IgD-negative memory B cell (primary cell): ENCODE results near the gene STK16. TPM values are rescaled to one million over a fixed set of nuclear protein-coding genes. Genes with fewer than 3 reads are reported as not detected.
A peak's percentile ranks its signal among the peaks of the same experiment; 100 is the strongest.

Experiments used
- H3K27ac Mint-ChIP-seq, 3 donors: one replicate each; pipeline ENCODE4 v1.8.0; 2020 to 2022; ENCODE audit warnings: mild to moderate bottlenecking in 3 of 3, mixed read lengths in 3 of 3, moderate library complexity in 1 of 3
- H3K27me3 Mint-ChIP-seq: one replicate; pipeline ENCODE4 v1.8.0; 2021; ENCODE audit warnings: mixed read lengths
- H3K36me3 Mint-ChIP-seq: one replicate; pipeline ENCODE4 v1.8.0; 2020; ENCODE audit warnings: mild to moderate bottlenecking, mixed read lengths
- H3K4me1 Mint-ChIP-seq, 3 donors: one replicate each; pipeline ENCODE4 v1.8.0; 2020 to 2022; ENCODE audit warnings: mixed read lengths in 3 of 3, mild to moderate bottlenecking in 1 of 3
- H3K4me3 Mint-ChIP-seq, 4 donors: one replicate each; pipeline ENCODE4 v1.8.0; 2020 to 2022; ENCODE audit warnings: mild to moderate bottlenecking in 4 of 4, mixed read lengths in 4 of 4, moderate library complexity in 3 of 4
- H3K9me3 Mint-ChIP-seq, 3 donors: one replicate each; pipeline ENCODE4 v1.8.0; 2020 to 2021; ENCODE audit warnings: mixed read lengths in 3 of 3, mild to moderate bottlenecking in 1 of 3
- polyA plus RNA-seq: library from polyadenylated mRNA; unstranded; fragments of 300-500 nt; fragmentation: Illumina TruSeq; gene quantifications from one replicate; pipeline ENCODE4 v1.2.3, GENCODE V29; 2021

Gene STK16
- polyA plus RNA-seq, 1 donor from 2014 or later = 17.9 TPM

GRCh38 chr2:219290381-219291171 lies 45.3 kb downstream of the STK16 start:
- H3K27me3 Mint-ChIP-seq = no peaks in the 10 kb centered on the region
- no peaks in the 10 kb centered on the region for H3K36me3 Mint-ChIP-seq
- no peaks in the 10 kb centered on the region for H3K9me3 Mint-ChIP-seq
- peaks cover 4 to 5% (median 4%) of the 10 kb centered on the region in 3 donors for H3K4me1 Mint-ChIP-seq
- peak overlapping the region in 1 of 3 donors; percentile 23 for H3K27ac Mint-ChIP-seq
- no peak overlapping the region for H3K4me3 Mint-ChIP-seq

- Mint-ChIP-seq H3K27me3 (no peaks in the 10 kb centered on the region), H3K4me1 (peaks cover 5 to 7% (median 5%) of the 10 kb centered on the region in 3 donors), H3K9me3 (no peaks in the 10 kb centered on the region), H3K4me3 (no peak overlapping the region), H3K36me3 (no peaks in the 10 kb centered on the region), H3K27ac (peak overlapping the region in 1 of 3 donors; percentile 13)
Observed at GRCh38 chr2:219291394-219291793, 46.1 kb downstream of the STK16 start.

- no peaks in the 10 kb centered on the region for H3K27me3 Mint-ChIP-seq
- H3K9me3 Mint-ChIP-seq = no peaks in the 10 kb centered on the region
- no peaks in the 10 kb centered on the region for H3K36me3 Mint-ChIP-seq
- peak overlapping the region in 1 of 4 donors; percentile 67 for H3K4me3 Mint-ChIP-seq
- H3K27ac Mint-ChIP-seq = peak overlapping the region in 1 of 3 donors; percentile 13
- H3K4me1 Mint-ChIP-seq = peaks cover 5 to 7% (median 5%) of the 10 kb centered on the region in 3 donors
Observed at GRCh38 chr2:219291910-219292490, 46.7 kb downstream of the STK16 start.

GRCh38 chr2:219292616-219293015 lies 47.3 kb downstream of the STK16 start:
- Mint-ChIP-seq H3K27ac (no peak overlapping the region), H3K4me3 (peak overlapping the region in 1 of 4 donors; percentile 67), H3K9me3 (no peaks in the 10 kb centered on the region)

GRCh38 chr2:219293736-219294231 lies 48.5 kb downstream of the STK16 start:
- Mint-ChIP-seq H3K9me3 (no peaks in the 10 kb centered on the region), H3K27me3 (no peaks in the 10 kb centered on the region), H3K4me1 (peaks cover 6 to 10% (median 7%) of the 10 kb centered on the region in 3 donors), H3K36me3 (no peaks in the 10 kb centered on the region), H3K27ac (no peak overlapping the region), H3K4me3 (peak overlapping the region in 3 of 4 donors; percentile 21 to 72 (median 58))

More at GRCh38 chr2:219292616-219293015, 47.3 kb downstream of the STK16 start:
- Mint-ChIP-seq H3K4me1 (peaks cover 5 to 7% (median 5%) of the 10 kb centered on the region in 3 donors), H3K27me3 (no peaks in the 10 kb centered on the region), H3K36me3 (no peaks in the 10 kb centered on the region)

GRCh38 chr2:219294356-219295351 lies 49.4 kb downstream of the STK16 start:
- no peaks in the 10 kb centered on the region for H3K9me3 Mint-ChIP-seq
- peak overlapping the region; percentile 53 to 86 (median 61) for H3K27ac Mint-ChIP-seq
- peaks cover 6 to 11% (median 7%) of the 10 kb centered on the region in 3 donors for H3K4me1 Mint-ChIP-seq
- peak overlapping the region; percentile 25 to 87 (median 66) for H3K4me3 Mint-ChIP-seq
- H3K36me3 Mint-ChIP-seq = no peaks in the 10 kb centered on the region
- no peaks in the 10 kb centered on the region for H3K27me3 Mint-ChIP-seq

GRCh38 chr2:219296142-219296541 lies 50.9 kb downstream of the STK16 start:
- H3K4me3 Mint-ChIP-seq = peak overlapping the region in 1 of 4 donors; percentile 31
- H3K4me1 Mint-ChIP-seq = peaks cover 6 to 11% (median 7%) of the 10 kb centered on the region in 3 donors
- H3K36me3 Mint-ChIP-seq = no peaks in the 10 kb centered on the region
- H3K27me3 Mint-ChIP-seq = peaks cover 6% of the 10 kb centered on the region
- no peaks in the 10 kb centered on the region for H3K9me3 Mint-ChIP-seq
- H3K27ac Mint-ChIP-seq = no peak overlapping the region

- H3K9me3 Mint-ChIP-seq = no peaks in the 10 kb centered on the region
- peaks cover 13% of the 10 kb centered on the region for H3K27me3 Mint-ChIP-seq
- H3K4me3 Mint-ChIP-seq = no peak overlapping the region
- peaks cover 6 to 11% (median 7%) of the 10 kb centered on the region in 3 donors for H3K4me1 Mint-ChIP-seq
- H3K27ac Mint-ChIP-seq = no peak overlapping the region
- H3K36me3 Mint-ChIP-seq = no peaks in the 10 kb centered on the region
Observed at GRCh38 chr2:219296631-219297391, 51.5 kb downstream of the STK16 start.

- peaks cover 16% of the 10 kb centered on the region for H3K27me3 Mint-ChIP-seq
- peak overlapping the region in 1 of 3 donors; percentile 77 for H3K27ac Mint-ChIP-seq
- no peaks in the 10 kb centered on the region for H3K9me3 Mint-ChIP-seq
- no peaks in the 10 kb centered on the region for H3K36me3 Mint-ChIP-seq
- peaks cover 6 to 11% (median 7%) of the 10 kb centered on the region in 3 donors for H3K4me1 Mint-ChIP-seq
- peak overlapping the region in 1 of 4 donors; percentile 37 for H3K4me3 Mint-ChIP-seq
Observed at GRCh38 chr2:219297766-219298456, 52.6 kb downstream of the STK16 start.

GRCh38 chr2:219298759-219299371 lies 53.6 kb downstream of the STK16 start:
- Mint-ChIP-seq H3K9me3 (no peaks in the 10 kb centered on the region), H3K27ac (peak overlapping the region in 1 of 3 donors; percentile 56), H3K27me3 (peaks cover 16% of the 10 kb centered on the region), H3K36me3 (no peaks in the 10 kb centered on the region), H3K4me3 (no peak overlapping the region), H3K4me1 (peaks cover 6 to 11% (median 7%) of the 10 kb centered on the region in 3 donors)

GRCh38 chr2:219299372-219299760 lies 54.1 kb downstream of the STK16 start:
- Mint-ChIP-seq H3K27ac (no peak overlapping the region), H3K4me3 (no peak overlapping the region), H3K27me3 (peaks cover 16% of the 10 kb centered on the region), H3K36me3 (no peaks in the 10 kb centered on the region), H3K4me1 (peaks cover 1 to 11% (median 6%) of the 10 kb centered on the region in 3 donors), H3K9me3 (no peaks in the 10 kb centered on the region)
